Stromal cell of bone marrow (primary cell): ENCODE results near the gene GH2.
"Not testable (repeated sequence)": the region's sequence is repeated elsewhere in the genome, so short reads cannot be mapped to it uniquely, and the experiment has no call there.

ENCODE experiments used
- DNase-seq: peaks from one replicate; pipeline ENCODE4 v3.0.0-alpha.2; 2012; ENCODE audit warnings: low read depth

GH2 gene

DNA sequence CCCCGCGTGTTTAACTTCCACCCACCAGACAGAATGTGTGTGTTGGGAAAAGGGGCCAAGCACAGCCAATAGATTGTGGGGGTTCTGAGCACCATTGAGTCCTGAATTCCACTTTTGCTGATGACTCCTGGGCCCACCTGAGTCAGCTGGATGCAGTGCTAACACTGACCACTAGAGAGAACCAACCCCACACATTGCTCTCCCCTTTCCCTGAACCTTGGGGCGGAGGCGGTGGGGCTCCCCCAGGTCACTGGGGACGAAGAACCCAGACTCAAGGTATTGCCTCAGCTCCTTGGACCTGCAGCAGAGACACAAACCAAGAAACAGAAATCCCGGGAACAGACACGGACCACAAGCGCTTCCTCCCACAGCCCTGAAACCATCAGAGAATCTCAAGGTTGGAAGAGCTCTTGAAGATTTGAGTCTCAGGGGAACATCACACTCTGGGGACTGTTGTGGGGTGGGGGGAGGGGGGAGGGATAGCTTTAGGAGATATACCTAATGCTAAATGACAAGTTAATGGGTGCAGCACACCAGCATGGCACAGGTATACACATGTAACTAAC, 7.6 kb downstream of the GH2 start:
- not testable (repeated sequence) for DNase-seq

DNA sequence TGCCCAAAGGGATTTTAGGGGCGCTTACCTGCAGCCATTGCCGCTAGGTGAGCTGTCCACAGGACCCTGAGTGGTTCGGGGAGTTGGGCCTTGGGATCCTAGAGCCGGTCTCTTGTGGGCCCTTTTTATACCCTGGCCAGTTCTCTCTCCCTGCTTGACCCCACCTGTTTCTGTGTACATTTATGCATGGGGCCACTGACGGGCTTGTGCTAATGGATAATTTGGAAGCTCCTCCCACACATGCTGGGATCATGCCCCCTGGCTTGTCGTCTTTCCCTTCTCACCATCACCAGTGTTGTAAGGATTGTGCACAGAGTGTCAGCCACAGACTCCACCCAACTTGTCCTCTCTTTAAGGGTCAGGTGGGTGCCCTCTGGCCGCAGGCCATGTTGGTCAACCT, 8.2 kb downstream of the GH2 start, which contains the start of gene CSH2:
Gene CSH2 (minus strand): TSS at position 101 of the 400 bp plus-strand sequence. CDS start 63 bp downstream, at position 38.
- not testable (repeated sequence) for DNase-seq

DNA sequence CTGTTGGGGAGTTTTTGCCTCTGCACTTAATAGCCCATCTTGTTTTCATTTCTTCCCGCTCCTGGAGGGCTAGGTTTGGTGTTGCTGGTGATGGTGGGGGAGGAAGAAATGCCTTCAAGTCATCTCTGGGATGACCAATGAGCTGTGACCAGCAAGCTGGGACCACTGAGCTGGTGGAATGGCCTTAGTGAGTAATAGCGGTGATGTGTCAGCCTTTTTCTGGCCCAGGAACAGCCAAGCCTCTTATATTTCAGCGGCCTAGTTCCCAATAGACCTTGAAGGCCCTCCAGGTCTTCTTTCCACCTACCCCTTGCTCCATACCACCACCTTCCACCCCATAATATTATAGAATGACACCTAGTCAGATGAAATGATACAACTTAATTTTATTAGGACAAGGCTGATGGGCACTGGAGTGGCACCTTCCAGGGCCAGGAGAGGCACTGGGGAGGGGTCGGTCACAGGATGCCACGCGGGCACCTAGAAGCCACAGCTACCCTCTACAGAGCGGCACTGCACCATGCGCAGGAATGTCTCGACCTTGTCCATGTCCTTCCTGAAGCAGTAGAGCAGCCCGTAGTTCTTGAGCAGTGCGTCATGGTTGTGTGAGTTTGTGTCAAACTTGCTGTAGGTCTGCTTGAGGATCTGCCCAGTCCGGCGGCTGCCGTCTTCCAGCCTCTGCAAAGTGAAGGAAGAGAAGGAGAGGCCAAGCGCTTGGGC, 9.9 kb downstream of the GH2 start:
- DNase-seq = not testable (repeated sequence)

DNA sequence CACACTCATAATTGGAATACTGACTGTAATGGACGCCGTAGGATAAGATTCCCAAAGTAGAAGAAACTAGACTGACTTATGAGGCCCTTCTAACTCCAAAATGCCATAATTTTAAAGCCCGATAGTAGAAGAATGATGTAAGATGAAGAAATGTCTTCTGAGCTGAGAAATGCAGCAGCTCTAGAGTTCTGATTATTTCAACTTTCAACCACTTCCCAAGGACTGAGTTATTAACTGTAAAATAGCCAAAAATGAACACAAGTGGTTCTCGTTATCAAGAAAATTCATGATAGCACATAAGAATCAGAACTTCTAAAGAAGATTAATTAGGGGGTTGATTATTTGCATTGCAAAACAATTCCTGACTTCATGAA, 11.5 kb downstream of the GH2 start:
- not testable (repeated sequence) for DNase-seq

DNA sequence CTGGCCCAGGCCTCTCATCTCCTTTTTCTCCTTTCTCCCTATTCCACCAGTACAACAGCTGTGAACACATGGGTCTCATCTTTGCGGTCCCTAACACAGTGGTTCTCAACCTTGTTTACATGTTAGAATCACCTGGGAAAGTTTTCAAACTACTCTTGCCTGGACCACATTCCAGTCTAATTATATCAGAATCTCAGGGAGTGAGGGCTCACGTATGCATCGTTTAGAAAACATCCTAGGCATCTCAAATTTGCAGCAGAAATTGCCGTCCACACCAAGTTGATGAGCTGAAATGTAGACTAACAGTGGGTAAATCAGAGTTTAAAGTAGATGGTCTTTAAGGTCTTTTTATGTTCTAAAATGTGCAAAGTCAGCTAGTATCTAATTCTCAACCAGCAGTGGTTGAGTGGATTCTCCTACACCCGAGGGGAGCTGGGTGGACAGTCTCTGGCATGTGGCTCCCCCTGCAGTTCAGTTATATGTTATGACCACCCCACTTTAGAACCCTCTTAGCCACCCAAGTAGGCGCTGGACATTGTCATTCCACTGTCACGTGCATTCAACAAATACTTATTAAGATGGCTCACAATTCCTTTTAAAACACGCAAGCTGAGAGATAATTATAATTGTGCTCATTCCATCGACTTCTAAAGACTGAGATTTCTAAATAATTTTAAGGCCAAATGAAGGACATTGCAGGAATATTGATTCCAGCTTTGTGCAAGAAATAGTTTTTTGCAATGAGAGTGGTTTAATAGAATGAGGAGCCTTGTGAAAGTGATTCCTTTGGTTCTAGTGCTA, 12.1 kb downstream of the GH2 start:
- not testable (repeated sequence) for DNase-seq

DNA sequence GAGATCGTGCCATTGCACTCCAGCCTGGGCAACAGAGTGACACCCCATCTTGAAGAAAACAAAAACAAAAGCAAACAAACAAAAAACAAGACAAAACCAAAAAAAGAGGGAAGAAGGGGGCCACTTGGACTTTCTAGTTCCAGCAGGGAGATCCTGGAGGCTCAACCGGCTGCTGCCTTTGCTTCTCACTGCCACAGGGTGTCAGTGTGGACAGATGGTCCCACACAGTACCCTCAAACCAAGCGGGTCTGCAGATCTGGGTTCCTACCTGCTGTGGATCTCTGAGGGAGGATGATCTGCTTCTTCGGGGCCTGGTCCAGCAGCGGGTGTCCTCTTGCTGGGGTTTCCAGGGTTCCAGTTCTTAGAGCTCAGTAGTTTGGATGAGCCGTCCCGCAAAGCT, 15.1 kb downstream of the GH2 start:
- DNase-seq = not testable (repeated sequence)

DNA sequence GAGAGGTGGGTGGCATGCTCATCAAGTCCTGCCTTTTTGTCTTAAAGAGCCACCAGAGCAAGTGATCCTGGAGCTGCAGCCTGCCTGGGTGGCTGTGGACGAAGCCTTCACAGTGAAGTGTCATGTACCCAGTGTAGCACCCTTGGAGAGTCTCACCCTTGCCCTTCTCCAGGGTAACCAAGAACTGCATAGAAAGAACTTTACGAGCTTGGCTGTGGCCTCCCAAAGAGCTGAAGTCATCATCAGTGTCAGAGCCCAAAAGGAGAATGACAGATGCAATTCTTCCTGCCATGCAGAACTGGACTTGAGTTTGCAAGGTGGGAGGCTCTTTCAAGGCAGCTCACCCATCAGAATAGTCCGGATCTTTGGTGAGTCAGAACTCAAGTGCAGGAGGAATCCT, 22.5 kb downstream of the GH2 start:
- no peak for DNase-seq

DNA sequence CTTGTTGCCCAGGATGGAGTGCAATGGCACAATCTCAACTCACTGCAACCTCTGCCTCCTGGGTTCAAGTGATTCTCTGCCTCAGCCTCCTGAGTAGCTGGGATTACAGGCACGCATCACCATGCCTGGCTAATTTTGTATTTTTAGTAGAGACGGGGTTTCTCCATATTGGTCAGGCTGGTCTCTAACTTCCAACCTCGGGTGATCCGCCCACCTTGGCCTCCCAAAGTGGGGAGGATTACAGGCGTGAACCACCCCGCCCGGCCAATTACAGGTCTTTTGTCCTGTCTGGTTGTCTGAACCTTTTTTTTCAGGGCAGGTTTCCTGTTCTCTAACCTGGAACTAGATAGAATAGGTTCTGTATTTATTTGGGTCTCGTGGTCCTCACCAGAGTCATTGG, 25.3 kb downstream of the GH2 start:
- not testable (repeated sequence) for DNase-seq

DNA sequence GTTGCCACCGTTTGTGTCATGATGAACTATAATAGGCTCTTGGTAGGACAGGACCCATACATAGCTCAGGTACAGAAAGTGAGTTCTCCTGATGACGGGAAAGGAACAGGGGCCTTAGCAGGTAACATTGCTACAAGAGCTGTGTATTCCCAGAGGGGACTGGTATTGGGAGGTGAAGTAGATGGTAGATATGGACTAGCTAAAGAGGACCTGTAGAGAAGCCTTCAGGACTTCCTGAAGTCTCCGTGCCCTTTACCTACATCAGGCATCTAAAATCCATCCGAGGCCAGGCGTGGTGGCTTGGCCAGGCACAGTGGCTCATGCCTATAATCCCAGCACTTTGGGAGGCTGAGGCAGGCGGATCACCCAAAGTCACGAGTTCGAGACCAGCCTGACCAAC, 26.6 kb downstream of the GH2 start:
- no peak for DNase-seq

DNA sequence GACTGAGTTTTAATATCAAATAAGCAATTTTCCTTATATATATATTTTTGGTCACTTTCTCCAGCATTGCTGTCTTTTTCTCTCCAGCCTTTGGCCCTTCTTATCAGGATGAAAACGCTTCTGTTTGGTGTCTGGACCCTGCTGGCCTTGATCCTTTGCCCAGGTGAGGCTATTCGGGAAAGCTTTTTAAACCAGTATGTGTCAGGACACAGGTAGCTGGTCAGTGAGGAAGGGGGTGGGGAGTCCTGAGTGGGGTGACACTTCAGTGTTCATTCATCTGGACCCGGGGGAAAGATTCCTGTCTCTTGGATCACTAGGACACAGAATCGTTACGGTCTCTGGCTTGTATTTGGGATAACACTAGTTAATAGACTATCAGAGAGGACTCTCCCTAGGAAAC, 27.0 kb downstream of the GH2 start:
- no peak for DNase-seq

DNA sequence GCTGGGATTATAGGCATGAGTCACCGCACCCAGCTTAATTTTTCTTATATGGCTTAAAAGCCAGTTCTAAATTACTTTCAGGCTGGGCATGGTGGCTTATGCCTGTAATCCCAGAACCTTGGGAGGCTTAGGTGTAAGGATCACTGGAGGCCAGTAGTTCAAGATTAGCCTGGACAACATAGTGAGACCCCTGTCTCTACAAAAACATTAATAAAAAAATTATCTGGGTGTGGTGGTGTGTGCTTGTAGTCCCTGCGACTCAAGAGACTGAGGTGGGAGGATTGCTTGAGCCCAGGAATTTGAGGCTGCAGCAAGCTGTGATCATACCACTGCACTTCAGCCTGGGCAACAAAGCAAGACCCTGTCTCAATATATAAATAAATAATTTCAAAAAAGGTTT, 28.5 kb downstream of the GH2 start:
- DNase-seq = no peak

DNA sequence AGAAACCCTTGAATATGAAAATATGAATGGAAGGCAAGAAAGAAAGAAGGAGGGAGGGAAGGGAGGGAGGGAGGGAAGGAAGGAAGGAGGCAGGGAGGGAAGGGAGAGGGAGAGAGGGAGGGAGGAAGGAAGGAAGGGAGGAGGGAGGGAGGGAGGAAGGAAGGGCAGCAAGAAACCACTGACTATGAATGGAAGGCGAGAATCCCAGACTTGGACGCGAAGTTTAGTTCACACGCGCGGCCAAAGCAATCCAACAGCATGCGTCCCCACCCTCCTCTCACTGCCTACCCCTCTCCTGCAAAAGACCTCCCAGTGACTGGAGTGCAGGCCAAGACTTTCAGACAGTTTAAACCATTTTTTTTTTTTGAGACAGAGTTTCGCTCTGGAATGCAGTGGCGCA, 31.3 kb downstream of the GH2 start:
- DNase-seq = no peak

DNA sequence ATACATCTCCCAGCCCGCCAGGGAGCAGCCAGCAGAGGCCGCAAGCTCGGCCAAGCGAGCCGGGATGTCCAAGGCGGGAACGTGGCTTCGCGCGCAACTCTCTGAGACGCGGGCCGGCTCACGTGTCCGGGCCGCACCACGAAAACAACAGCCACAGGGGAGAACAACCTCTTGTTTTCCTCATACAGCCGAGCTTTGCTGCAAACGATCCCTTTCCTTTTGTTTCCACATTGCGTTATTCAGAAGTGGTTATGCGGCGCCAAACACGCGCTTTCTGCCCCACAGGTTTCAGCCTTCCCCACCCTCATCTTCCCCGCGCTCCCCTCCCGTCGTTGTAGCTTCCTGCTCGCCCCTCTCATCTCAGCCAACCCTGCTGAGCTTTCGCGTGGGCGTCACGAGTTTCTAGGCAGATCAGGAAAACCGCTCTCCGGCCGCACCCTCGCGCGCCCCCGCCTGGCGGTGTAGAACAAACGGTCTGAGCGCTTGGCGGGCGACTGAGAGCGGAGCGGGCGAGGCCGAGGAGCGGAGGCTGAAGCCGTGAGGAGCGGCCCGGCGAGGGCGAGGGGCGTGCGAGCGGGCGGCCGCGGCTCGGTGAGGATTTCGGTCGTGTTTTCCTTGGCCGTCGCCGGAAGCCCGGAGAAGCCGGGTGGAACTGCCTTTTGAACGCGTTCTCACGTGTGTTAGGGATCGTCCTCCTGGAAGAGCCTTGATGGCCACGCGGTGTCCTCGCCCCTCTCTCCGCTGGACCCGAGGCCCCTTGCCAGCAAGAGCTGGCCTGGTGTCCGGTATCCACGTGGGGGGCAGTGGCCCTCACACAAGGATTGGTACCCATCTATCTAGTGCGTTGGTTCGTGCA, 32.7 kb downstream of the GH2 start:
- DNase-seq = peak; percentile 77

DNA sequence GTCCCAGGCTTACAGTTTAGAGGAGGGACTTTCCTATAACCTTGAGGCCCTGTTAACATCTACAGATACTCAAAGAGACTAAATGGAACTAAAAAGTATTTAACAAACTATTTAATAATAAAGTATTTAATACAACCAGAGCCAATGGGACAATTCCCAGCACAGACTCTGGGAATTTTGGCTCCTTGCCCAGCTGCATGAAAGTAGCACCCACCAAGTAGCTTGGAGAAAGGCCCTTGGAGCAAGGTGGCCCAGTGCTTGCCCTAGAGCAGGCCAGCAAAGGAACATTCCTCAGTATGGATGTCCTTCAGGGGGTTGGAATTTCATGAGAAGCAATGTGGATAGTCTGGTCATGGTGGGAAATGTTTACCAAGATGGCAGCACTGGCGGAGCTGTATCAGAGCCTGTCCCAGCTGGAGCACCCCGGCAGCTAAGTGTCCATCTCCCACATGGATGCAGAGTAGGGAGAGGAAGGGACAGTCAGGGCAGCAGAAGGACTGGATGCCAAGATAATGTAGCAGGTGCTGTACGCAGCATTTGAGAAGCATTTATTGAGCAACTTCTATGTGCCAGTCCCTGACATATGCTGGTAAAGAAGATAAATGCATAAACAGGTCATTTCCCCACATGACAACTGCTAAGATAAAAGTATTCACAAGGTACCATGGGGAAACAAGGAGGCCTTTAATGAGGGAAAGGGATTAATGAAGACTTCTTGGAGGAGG, 34.1 kb downstream of the GH2 start:
- no peak for DNase-seq

DNA sequence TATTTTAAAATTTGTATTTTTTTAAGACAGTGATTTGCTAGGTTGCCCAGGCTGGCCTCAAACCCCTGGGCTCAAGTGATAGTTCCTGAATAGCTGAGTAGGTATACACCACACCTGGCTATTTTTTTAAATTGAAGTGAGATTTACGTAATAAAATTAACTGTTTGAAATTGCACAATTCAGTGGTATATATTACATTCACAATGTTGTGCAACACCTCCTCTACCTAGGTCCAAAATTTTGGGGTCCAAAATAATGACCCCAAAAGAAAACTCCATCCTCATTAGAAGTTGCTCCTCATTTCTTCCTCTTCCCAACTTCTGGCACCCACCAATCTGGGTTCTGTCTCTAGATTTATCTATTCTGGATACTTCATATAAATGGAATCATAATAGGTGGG, 36.2 kb downstream of the GH2 start:
- DNase-seq = no peak

DNA sequence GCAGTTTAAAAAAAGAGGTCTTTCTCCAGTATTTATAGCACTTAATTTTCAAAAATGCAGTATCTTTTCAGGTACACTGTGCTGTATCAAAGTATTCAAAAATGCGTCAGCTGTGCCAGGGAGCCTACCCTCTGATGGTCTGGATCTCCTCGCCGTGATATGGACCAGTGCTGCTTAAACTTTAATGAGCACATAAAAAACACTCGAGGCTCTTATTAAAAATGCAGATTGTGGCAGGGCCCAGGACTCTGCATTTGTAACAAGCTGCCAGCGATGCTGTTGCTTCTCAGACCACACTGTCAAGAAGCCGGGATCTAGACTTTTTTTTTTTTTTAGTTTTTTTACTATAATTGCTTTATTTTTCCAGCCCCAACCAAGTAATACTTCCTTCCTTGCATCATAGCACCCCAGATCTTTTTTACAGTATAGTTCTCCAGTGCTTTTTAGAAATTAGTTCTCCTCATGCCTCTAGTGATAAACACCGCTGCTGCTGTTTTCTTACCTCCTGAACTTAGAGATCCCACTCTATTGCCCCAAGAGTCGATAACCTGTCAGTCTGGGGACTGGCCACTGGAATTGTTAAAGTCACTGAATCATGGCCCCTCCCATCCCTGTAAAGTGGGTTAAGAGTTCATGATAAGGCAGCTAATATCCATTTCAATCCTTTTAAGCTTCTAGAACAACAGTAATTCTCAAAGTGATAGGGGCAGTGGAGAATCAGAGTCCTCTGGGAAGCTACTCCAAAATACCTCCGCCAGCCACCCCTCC, 37.6 kb downstream of the GH2 start:
- no peak for DNase-seq

DNA sequence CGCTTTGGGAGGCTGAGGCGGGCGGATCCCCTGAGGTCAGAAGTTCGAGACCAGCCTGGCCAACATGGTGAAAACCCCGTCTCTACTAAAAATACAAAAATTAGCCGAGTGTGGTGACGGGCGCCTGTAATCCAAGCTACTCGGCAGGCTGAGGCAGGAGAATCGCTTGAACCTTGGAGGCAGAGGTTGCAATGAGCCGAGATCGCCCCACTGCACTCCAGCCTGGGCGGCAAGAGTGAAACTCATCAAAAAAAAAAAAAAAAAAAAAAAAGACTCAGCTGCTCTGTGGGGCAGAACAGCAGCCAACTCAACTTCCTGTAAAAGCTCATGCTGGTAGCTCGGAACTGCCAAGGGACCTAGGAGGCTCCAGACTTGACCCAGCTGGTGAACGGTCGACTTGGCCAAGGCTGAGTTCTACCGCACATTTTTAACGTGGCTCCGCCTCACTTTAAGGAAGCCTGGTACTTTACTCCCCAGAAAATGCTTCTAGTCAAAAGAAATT, 38.3 kb downstream of the GH2 start:
- DNase-seq = peak; percentile 77

DNA sequence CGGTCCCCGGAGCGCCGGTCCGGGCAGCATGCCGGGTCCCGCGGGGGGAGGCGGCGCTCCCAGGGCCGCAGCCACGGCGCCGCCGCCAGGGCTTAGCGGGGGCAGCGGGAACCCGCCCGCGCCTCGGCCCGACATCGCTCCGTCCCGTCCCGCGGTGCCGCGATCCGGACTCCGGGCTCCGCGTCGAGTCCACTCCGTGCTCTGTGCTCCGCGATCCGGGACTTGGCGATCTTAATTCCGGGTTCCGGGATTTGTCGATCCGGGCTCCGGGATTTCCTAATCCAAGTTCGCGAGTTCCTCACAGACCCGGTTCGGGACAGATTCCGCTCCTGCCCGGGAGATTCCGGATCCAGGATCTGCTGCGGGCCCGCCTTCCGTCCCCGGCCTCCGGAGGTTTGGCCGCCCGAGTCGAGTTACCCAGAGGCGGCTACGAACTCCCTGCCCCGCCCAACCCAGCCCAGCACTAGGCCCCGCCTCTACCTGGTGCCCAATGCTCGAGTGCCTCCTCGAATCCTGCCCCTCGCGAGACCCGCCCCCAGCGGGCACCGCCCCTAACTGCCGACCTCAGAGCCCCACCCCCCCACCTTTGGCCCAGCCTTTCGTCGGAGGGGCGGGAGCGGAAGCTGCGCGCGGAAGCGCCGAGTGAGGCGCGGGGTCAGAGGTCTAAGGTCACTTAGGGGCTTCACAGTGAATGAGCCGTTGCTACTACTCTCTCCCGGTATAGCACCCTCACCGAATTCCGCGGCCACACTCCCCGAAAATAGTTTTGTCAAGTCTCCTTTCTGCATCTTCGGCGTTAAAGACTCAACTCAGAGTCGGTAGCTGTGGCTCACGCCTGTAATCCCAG, 39.0 kb downstream of the GH2 start, which contains the start of gene SMARCD2:
Gene SMARCD2 (minus strand): TSS at position 146 of the 847 bp plus-strand sequence. CDS start 11 bp downstream, at position 135.
- peak; percentile 98 for DNase-seq

DNA sequence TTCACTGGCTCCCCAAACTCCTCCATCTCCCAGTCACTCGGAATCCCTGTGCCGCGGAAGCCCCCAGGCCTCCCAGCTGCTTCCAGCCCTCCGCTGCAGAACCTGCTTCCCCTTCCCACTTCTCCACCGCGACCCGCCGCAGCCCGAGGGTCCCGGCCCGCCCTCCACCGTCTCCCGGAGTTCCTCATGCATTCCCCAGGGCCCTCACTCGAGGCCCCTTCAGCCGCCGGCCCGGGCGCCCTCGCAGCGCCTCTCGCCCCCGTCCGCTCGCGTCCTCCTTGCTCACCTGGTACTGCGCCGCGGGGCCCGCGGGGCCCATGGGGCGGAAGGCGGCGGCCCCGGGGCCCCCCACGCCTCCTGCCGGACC, 39.6 kb downstream of the GH2 start:
- no peak for DNase-seq
